AG09319 (cell line): ENCODE data around the gene ARMH3.

Experiments used
- DNase-seq: peaks from one replicate; pipeline ENCODE4 v3.0.0-alpha.2; 2010; ENCODE audit warnings: low read depth; ENCODE audit errors: extremely low read depth
- TF ChIP-seq, protein P1 (sequence below): IDR thresholded peaks from 2 replicates; pipeline ENCODE4 v1.5.1; 2011; ENCODE audit warnings: low read depth, mild to moderate bottlenecking, inconsistent platforms, low read length, moderate library complexity

The ARMH3 gene

DNA sequence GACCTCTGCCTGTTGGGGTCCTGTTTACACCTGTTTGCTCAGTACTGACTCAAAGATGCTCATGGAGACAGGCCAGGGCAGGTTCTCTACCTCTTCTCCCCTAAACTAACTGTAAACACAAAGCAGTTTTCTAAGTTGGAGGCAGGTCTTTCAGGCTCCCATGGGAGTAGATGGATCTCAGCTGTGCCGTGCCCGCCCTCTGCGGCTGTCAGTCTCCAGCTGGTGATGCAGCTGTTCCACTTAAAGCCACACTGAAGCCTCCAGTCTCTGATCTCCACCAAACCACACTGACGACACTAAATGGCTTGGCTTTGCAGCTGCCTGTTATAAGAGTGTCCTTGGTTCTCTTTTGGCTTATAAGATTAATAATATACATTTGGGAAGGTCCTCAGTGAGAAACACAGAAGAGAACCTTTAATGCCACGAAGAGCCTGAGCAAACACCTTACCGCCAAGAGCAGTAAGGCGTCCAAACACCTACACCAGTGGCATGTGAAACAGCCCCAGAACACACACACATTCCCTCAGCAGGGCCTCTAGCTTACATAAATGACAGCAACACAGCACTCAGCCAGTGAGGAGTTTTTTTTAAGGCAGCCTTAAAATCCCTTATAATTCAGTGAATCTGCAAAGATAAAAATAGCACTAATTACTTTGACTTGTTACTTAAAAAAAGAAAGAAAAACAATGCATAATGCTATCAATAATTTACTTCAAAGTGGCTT, 152.0 kb downstream of the ARMH3 start:
- TF ChIP-seq, protein P1, sequence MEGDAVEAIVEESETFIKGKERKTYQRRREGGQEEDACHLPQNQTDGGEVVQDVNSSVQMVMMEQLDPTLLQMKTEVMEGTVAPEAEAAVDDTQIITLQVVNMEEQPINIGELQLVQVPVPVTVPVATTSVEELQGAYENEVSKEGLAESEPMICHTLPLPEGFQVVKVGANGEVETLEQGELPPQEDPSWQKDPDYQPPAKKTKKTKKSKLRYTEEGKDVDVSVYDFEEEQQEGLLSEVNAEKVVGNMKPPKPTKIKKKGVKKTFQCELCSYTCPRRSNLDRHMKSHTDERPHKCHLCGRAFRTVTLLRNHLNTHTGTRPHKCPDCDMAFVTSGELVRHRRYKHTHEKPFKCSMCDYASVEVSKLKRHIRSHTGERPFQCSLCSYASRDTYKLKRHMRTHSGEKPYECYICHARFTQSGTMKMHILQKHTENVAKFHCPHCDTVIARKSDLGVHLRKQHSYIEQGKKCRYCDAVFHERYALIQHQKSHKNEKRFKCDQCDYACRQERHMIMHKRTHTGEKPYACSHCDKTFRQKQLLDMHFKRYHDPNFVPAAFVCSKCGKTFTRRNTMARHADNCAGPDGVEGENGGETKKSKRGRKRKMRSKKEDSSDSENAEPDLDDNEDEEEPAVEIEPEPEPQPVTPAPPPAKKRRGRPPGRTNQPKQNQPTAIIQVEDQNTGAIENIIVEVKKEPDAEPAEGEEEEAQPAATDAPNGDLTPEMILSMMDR: no peak
- DNase-seq: no peak

DNA sequence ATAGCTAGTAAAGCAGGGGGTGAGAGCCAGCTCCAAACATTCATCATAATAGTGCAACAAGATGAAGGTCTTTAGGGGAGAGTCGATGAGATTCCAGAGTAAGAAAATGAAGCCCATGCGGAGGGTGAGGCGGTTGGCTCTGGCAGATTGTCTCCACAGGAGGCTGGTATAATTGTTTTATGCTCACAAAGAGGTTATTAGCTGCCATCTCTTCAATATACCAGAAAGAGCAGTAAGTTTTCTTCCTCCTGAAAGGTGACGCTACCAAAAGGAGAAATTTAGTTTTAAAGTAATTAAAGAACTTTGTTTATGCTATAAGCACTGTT, 153.2 kb downstream of the ARMH3 start:
- TF ChIP-seq, protein P1: no peak
- DNase-seq: no peak

DNA sequence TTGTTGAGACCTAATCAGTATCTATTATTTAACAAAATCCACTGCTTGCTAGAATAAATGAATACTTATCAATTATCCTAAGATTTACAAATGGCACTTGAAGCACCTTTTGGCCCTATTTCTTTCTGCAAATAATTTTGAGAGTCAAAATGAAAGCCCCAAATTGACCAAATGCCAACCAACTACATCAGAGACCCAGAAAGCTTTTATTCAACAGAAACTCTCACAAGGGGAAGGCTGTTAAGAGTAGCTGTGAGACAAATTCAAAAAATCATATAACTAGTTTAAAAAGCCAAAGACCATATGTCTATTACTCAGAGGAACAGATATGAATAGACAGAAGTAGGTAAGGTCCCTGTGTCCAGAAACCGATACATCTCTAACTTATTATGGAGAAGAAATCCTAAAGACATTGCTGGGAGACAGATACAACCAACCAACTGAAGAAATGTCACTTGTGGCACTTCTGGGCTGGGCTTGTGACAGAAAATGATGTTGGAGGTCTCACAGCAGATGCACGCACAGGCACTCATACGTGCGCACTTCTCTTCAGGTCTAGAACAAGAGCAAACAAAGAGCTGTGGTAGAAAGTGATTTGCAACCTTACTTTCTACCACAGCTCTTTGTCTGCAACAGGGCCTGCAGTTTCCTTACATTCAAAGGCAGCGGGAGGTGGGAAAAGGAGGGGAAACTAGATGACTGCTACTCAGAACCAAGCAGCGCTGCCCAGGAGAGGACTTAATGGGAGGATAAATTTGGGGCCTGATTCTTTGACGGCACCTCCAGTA, 153.7 kb downstream of the ARMH3 start:
- no peak for DNase-seq
- TF ChIP-seq, protein P1: no peak

DNA sequence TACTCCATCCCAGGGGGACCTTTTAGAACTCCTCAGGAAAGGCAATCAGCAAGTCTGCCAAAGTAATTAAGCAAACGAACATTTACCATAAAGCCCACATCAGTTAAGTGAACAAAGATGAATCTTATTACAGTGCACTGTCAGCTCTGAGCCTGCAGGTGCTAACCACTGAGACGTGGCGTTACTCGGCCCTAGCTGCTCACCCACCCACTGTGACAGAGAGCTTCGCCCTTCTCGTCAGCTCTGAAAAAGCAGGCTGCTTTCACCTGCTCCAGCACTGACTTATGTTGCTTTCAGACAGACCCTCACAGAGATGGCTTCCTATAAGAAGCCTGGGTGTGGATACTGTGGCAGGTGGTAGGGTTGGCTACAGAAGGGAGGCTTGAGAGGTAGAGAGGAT, 154.6 kb downstream of the ARMH3 start:
- DNase-seq: no peak
- TF ChIP-seq, protein P1: no peak

DNA sequence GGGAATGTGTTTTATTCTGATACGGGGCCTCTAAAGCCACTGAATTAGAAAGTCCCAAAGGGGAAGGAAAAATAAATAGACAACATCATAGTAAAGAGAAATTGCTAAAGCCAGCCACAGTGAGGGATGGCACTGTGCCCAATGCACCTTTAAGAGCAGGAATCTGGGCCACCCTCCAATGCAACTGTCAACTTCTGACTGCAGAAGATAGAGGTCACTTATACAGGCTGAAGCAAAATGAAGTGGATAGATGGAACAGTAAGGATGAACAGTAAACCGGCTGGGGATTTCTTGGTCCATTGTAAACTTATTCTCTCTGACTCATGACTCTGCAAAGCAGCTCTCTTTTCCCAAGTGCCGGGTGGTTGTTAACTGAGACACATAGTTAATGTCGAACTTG, 158.3 kb downstream of the ARMH3 start:
- DNase-seq: no peak
- TF ChIP-seq, protein P1: no peak

DNA sequence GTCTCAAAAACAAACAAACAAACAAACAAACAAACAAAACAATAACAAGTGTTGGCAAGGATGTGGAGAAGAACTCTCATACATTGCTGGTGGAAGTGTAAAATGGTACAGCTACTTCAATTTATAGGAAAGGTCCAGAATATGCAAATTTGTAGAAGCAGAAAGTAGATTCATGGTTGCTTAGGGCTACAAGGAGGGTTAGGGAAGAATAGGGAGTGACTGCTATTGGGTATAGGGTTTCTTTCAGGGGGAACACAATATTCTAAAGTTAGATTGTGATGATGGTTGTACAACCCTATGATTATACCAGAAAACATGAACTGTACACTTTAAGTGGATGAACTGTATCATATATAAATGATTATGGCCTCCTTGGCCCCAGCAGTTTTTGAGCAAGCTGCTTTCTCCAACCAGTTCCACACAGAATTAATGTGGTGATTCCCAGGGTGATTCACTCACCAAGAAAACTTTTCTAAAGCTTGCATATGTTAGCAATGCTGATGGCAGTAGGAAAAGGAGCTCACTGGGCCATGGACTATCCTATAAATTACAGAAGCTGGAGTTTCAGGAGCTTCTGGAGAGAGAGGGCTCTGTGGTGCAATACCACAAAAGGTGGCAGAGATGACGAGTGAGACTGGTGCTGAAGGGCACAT, 159.6 kb downstream of the ARMH3 start:
- DNase-seq: no peak
- TF ChIP-seq, protein P1: no peak

DNA sequence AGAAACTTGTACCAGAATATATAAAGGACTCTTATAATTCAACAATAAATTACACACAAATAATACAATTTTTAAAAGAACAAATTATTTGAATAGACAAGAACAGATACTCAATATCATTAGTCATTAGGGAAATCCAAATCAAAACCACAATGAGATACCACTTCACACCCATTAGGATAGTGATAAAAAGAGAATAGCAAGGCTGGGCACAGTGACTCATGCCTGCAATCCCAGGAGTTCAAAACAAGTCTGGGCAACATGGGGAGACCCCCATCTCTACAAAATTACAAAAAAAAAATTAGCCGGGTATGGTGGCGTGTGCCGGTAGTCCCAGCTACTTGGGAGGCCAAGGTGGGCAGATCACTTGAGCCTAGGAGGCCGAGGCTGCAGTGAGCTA, 160.2 kb downstream of the ARMH3 start:
- no peak for DNase-seq
- TF ChIP-seq, protein P1: no peak
